H1 (cell line): Measurements from ENCODE around the gene LARP1. TPM values are rescaled to one million over a fixed set of nuclear protein-coding genes. Genes with fewer than 3 reads are reported as not detected.

Experiments
- CTCF ChIA-PET: fragments of 300-600 bp; sonication (Branson Sonifier 250); formaldehyde crosslinking; loops from one replicate; lab custom pipeline; 2021; ENCODE audit not compliant: partially characterized antibody; lab: Charles Lee
- POLR2A ChIA-PET: fragments of 300-600 bp; sonication (Branson Sonifier 250); formaldehyde crosslinking; loops from one replicate; lab custom pipeline; 2021; ENCODE audit warnings: inconsistent platforms; ENCODE audit not compliant: partially characterized antibody; lab: Charles Lee
- DNase-seq, 2 experiments: peaks; one replicate each; pipeline versions ENCODE4 v3.0.0 to v3.0.0-alpha.2; 2010 to 2022; ENCODE audit warnings: low spot score in 2 of 2, low read depth in 1 of 2, mixed read lengths in 1 of 2
- FAIRE-seq: peaks from 2 replicates; lab custom pipeline; 2011; peaks lifted over from hg19 to GRCh38; lab: Jason Lieb, UNC
- H2AFZ ChIP-seq: 2 replicates; pipeline ENCODE4 v1.8.1; 2012; ENCODE audit warnings: low read length, inconsistent platforms
- H2AK5ac ChIP-seq: 2 replicates; pipeline ENCODE4 v1.6.1; 2013; ENCODE audit warnings: low read depth, low read length
- H2BK120ac ChIP-seq: replicated peaks from 2 replicates; pipeline ENCODE3; 2013; ENCODE audit warnings: low read depth, low read length, inconsistent platforms
- H2BK12ac ChIP-seq: 2 replicates; pipeline ENCODE4 v1.6.1; 2013; ENCODE audit warnings: low read depth, low read length
- H2BK15ac ChIP-seq: 2 replicates; pipeline ENCODE4 v1.6.1; 2013; ENCODE audit warnings: low read length
- H2BK20ac ChIP-seq: 2 replicates; pipeline ENCODE4 v1.6.1; 2013; ENCODE audit warnings: low read length
- H2BK5ac ChIP-seq: 2 replicates; pipeline ENCODE4 v1.6.1; 2013; ENCODE audit warnings: low read depth, low read length
- H3K14ac ChIP-seq: 2 replicates; pipeline ENCODE4 v1.6.1; 2013; ENCODE audit warnings: inconsistent platforms; ENCODE audit not compliant: insufficient read length
- H3K18ac ChIP-seq: 2 replicates; pipeline ENCODE4 v1.6.1; 2013; ENCODE audit warnings: low read length; ENCODE audit errors: extremely low read depth
- H3K23ac ChIP-seq: 2 replicates; pipeline ENCODE4 v1.6.1; 2013; ENCODE audit warnings: inconsistent platforms; ENCODE audit not compliant: insufficient read length
- H3K23me2 ChIP-seq: 2 replicates; pipeline ENCODE4 v1.6.1; 2013; ENCODE audit warnings: low read depth, low read length
- H3K27ac ChIP-seq: 2 replicates; pipeline ENCODE4 v1.6.1; 2011; ENCODE audit warnings: low read depth, low read length, inconsistent platforms
- H3K27me3 ChIP-seq, 4 experiments: replicated peaks in 1 of 4; 1 replicate in 1 of 4; 2 replicates in 3 of 4; pipeline versions ENCODE4 v1.6.1 to v1.8.1; 2011 to 2013; ENCODE audit warnings: low read length in 3 of 4, mild to moderate bottlenecking in 3 of 4, inconsistent platforms in 2 of 4, mixed read lengths in 2 of 4, moderate library complexity in 1 of 4; ENCODE audit not compliant: control insufficient read depth in 3 of 4, insufficient read depth in 3 of 4; ENCODE audit errors: extremely low read depth in 1 of 4
- H3K36me3 ChIP-seq, 4 experiments: 2 replicates each; pipeline versions ENCODE4 v1.6.1 to v1.8.1; 2011 to 2013; ENCODE audit warnings: mild to moderate bottlenecking in 4 of 4, low read length in 3 of 4, moderate library complexity in 2 of 4, control low read depth in 1 of 4, inconsistent platforms in 1 of 4; ENCODE audit not compliant: insufficient read depth in 4 of 4, control insufficient read depth in 2 of 4
- H3K4ac ChIP-seq: replicated peaks from 2 replicates; pipeline ENCODE3; 2013; ENCODE audit warnings: low read length, low read depth, mixed read lengths, inconsistent platforms; ENCODE audit not compliant: insufficient read length
- H3K4me1 ChIP-seq, 4 experiments: replicated peaks in 1 of 4; 1 replicate in 1 of 4; 2 replicates in 3 of 4; pipeline versions ENCODE4 v1.6.1 to v1.8.1; 2011 to 2013; ENCODE audit warnings: low read length in 3 of 4, inconsistent platforms in 2 of 4, mixed read lengths in 1 of 4; ENCODE audit not compliant: insufficient read depth in 4 of 4, control insufficient read depth in 3 of 4
- H3K4me2 ChIP-seq, 2 experiments: 2 replicates each; pipeline versions ENCODE4 v1.6.1 to v1.8.1; 2011 to 2013; ENCODE audit warnings: low read depth in 2 of 2, low read length in 2 of 2, control low read depth in 1 of 2, inconsistent platforms in 1 of 2, mild to moderate bottlenecking in 1 of 2; ENCODE audit not compliant: insufficient read depth in 1 of 2
- H3K4me3 ChIP-seq, 4 experiments: fragments of 200-600, 300-600 bp in 1 of 4; sonication (generic), shearing (Covaris generic), sonication (Bioruptor Twin) in 1 of 4; 2 replicates each; pipeline versions ENCODE4 v1.5.1 to v1.8.1; 2011 to 2016; ENCODE audit warnings: low read length in 4 of 4, low read depth in 3 of 4, control low read depth in 2 of 4, inconsistent platforms in 2 of 4, mild to moderate bottlenecking in 2 of 4, mixed read lengths in 1 of 4, moderate library complexity in 1 of 4; ENCODE audit not compliant: insufficient read depth in 2 of 4; ENCODE audit errors: extremely low read depth in 1 of 4
- H3K56ac ChIP-seq: replicated peaks from 2 replicates; pipeline ENCODE3; 2013; ENCODE audit warnings: low read depth, mild to moderate bottlenecking, mixed read lengths, low read length, inconsistent platforms; ENCODE audit not compliant: insufficient read length
- H3K79me1 ChIP-seq: 2 replicates; pipeline ENCODE4 v1.6.1; 2013; ENCODE audit warnings: low read depth, low read length, control low read depth
- H3K79me2 ChIP-seq, 2 experiments: 2 replicates each; pipeline versions ENCODE4 v1.6.1 to v1.8.1; 2012 to 2013; ENCODE audit warnings: low read length in 2 of 2, mild to moderate bottlenecking in 2 of 2, inconsistent platforms in 1 of 2; ENCODE audit not compliant: insufficient read depth in 2 of 2, control insufficient read depth in 1 of 2
- H3K9ac ChIP-seq, 4 experiments: replicated peaks in 1 of 4; 1 replicate in 1 of 4; 2 replicates in 3 of 4; pipeline versions ENCODE4 v1.6.1 to v1.8.1; 2011 to 2013; ENCODE audit warnings: low read depth in 3 of 4, low read length in 3 of 4, control low read depth in 2 of 4, mild to moderate bottlenecking in 2 of 4, moderate library complexity in 2 of 4, inconsistent platforms in 1 of 4; ENCODE audit errors: extremely low read depth in 1 of 4
- H3K9me3 ChIP-seq, 2 experiments: 2 replicates each; pipeline versions ENCODE4 v1.6.1 to v1.8.1; 2012 to 2013; ENCODE audit warnings: mild to moderate bottlenecking in 2 of 2, moderate library complexity in 2 of 2, control low read depth in 1 of 2, inconsistent platforms in 1 of 2, low read depth in 1 of 2, low read length in 1 of 2, mixed read lengths in 1 of 2; ENCODE audit not compliant: insufficient read depth in 2 of 2
- H4K20me1 ChIP-seq, 2 experiments: replicated peaks in 1 of 2; 2 replicates each; pipeline versions ENCODE3 to v1.8.1; 2011 to 2013; ENCODE audit warnings: inconsistent platforms in 2 of 2, low read length in 2 of 2, mild to moderate bottlenecking in 1 of 2; ENCODE audit not compliant: insufficient read depth in 2 of 2, control insufficient read depth in 1 of 2
- H4K5ac ChIP-seq: 2 replicates; pipeline ENCODE4 v1.6.1; 2013; ENCODE audit warnings: low read length, low read depth, mixed read lengths, inconsistent platforms; ENCODE audit not compliant: insufficient read length
- H4K8ac ChIP-seq: 2 replicates; pipeline ENCODE4 v1.8.0; 2013; ENCODE audit warnings: mild to moderate bottlenecking, moderate library complexity, low read length, inconsistent platforms; ENCODE audit not compliant: insufficient read depth; ENCODE audit errors: extremely low read depth
- H4K91ac ChIP-seq: replicated peaks from 2 replicates; pipeline ENCODE3; 2013; ENCODE audit warnings: low read length, mixed read lengths, inconsistent platforms; ENCODE audit not compliant: insufficient read length
- BRCA1 ChIP-seq: IDR thresholded peaks from 2 replicates; pipeline ENCODE4 v1.6.1; 2012; ENCODE audit warnings: low read depth, low read length, improper control_type of control experiment
- CHD1 ChIP-seq: IDR thresholded peaks from 2 replicates; pipeline ENCODE4 v1.6.1; 2012; ENCODE audit warnings: low read depth, low read length, improper control_type of control experiment
- CREB1 ChIP-seq: IDR thresholded peaks from 2 replicates; pipeline ENCODE4 v1.6.1; 2012; ENCODE audit warnings: inconsistent platforms
- KDM4A ChIP-seq: IDR thresholded peaks from one replicate; pipeline ENCODE4 v1.7.1; 2012; ENCODE audit warnings: low read depth, mild to moderate bottlenecking, moderate library complexity, low read length, inconsistent platforms; ENCODE audit not compliant: severe bottlenecking
- KDM5A ChIP-seq: fragments of 200-600 bp; IDR thresholded peaks from 2 replicates; pipeline ENCODE4 v1.7.1; 2012; ENCODE audit warnings: mild to moderate bottlenecking, low read length, inconsistent platforms, mixed read lengths
- POLR2AphosphoS5 ChIP-seq: IDR thresholded peaks from 2 replicates; pipeline ENCODE4 v1.6.1; 2011; ENCODE audit warnings: low read depth, low read length
- RBBP5 ChIP-seq: IDR thresholded peaks from 2 replicates; pipeline ENCODE4 v1.7.1; 2012; ENCODE audit warnings: low read depth, mild to moderate bottlenecking, inconsistent platforms, low read length, moderate library complexity, borderline replicate concordance
- SIN3A ChIP-seq, 2 experiments: IDR thresholded peaks in 1 of 2; conservative IDR thresholded peaks in 1 of 2; 2 replicates each; pipeline ENCODE4 v1.6.1; 2011 to 2012; ENCODE audit warnings: low read length in 2 of 2, improper control_type of control experiment in 1 of 2, low read depth in 1 of 2, mild to moderate bottlenecking in 1 of 2
- SP1 ChIP-seq: IDR thresholded peaks from 2 replicates; pipeline ENCODE4 v1.6.1; 2011; ENCODE audit warnings: low read depth, low read length
- TBP ChIP-seq: IDR thresholded peaks from 2 replicates; pipeline ENCODE4 v1.6.1; 2011; ENCODE audit warnings: low read depth, low read length, improper control_type of control experiment
- YY1 ChIP-seq: IDR thresholded peaks from 2 replicates; pipeline ENCODE4 v1.6.1; 2011; ENCODE audit warnings: low read depth, mild to moderate bottlenecking, low read length
- polyA plus RNA-seq, 7 experiments: library from polyadenylated mRNA; depleted of rRNA in 3 of 7; stranded (reverse) in 5 of 7; unstranded in 2 of 7; fragments of >200 nt in 5 of 7; fragments of 200-250 nt in 2 of 7; gene quantifications; 1 replicate in 5 of 7; 2 replicates in 1 of 7; 4 replicates in 1 of 7; pipeline versions ENCODE4 v1.2.1 to v1.2.3, GENCODE V29; 2011 to 2013; ENCODE audit warnings: missing spikeins in 2 of 7, mixed read lengths in 2 of 7
- total RNA-seq: library from RNA; stranded (reverse); fragmentation: NEBNext Ultra II Directional; extraction: Animal tissue kit (Norgen Biotek cat#: 25700); gene quantifications from 2 replicates; pipeline ENCODE4 v1.2.1, GENCODE V29; 2021

The LARP1 gene
- total and polyA plus RNA-seq, 2 of the 8 experiments (the other 6 are each of a cell fraction or from before 2014, with no cell fraction given): 106 to 422 TPM

GRCh38 chr5:154841273-154841661, 86.1 kb downstream of the LARP1 start:
- no peak for FAIRE-seq
- H2BK12ac ChIP-seq: no peak overlapping the region

More at GRCh38 chr5:154841273-154841661, 86.1 kb downstream of the LARP1 start:
- H3K23me2 ChIP-seq: no peaks in the 10 kb centered on the region
- no peak overlapping the region for H3K56ac ChIP-seq
- H3K23ac ChIP-seq: no peak overlapping the region
- no peak overlapping the region for H3K9ac ChIP-seq
- ChIA-PET CTCF (interaction anchor here (0.7 to 1.5 kb wide), 5 partner anchors 8 to 76 kb away, joined by 3 to 7 read pairs (median 3); partner anchors contain the start of gene FAXDC2), POLR2A (interaction anchor here (0.7 to 2.1 kb wide), 5 partner anchors 9 to 26 kb away, joined by 3 to 9 read pairs (median 4); partner anchors contain the start of gene FAXDC2)
- H3K79me1 ChIP-seq: no peaks in the 10 kb centered on the region
- no peak overlapping the region for H3K4me3 ChIP-seq
- H3K18ac ChIP-seq: no peak overlapping the region
- no peak overlapping the region for H2BK120ac ChIP-seq
- H2AFZ ChIP-seq: no peak overlapping the region
- H3K4me1 ChIP-seq: no peaks in the 10 kb centered on the region
- H2BK20ac ChIP-seq: no peak overlapping the region
- H3K36me3 ChIP-seq: no peaks in the 10 kb centered on the region; a peak in 3 of 8 replicates
- no peak overlapping the region for H3K4ac ChIP-seq
- H4K91ac ChIP-seq: no peak overlapping the region
- H3K79me2 ChIP-seq: no peaks in the 10 kb centered on the region
- no peak overlapping the region for H3K4me2 ChIP-seq
- no peaks in the 10 kb centered on the region for H3K27me3 ChIP-seq
- H3K14ac ChIP-seq: no peak overlapping the region
- no peak for DNase-seq
- no peaks in the 10 kb centered on the region for H3K9me3 ChIP-seq
- H2BK15ac ChIP-seq: no peak overlapping the region
- no peak overlapping the region for H4K8ac ChIP-seq
- no peak overlapping the region for H4K5ac ChIP-seq
- no peak overlapping the region for H2BK5ac ChIP-seq
- no peak overlapping the region for H2AK5ac ChIP-seq
- TF ChIP-seq POLR2AphosphoS5 (no peak), KDM4A (no peak), BRCA1 (no peak), SIN3A (conservative IDR thresholded peaks at IDR 0.05 in 1 of 2, IDR thresholded peaks at IDR 0.05 in 1 of 2; ENCODE audit: low read depth in 1 of 2, low read length in 2 of 2) (no peak), RBBP5 (no peak), CREB1 (no peak), KDM5A (no peak), YY1 (no peak), TBP (no peak), CHD1 (no peak), SP1 (no peak)
- H3K27ac ChIP-seq: no peak overlapping the region
- H4K20me1 ChIP-seq: no peaks in the 10 kb centered on the region
